ENCODE results near the gene PMAIP1.

The PMAIP1 gene

DNA sequence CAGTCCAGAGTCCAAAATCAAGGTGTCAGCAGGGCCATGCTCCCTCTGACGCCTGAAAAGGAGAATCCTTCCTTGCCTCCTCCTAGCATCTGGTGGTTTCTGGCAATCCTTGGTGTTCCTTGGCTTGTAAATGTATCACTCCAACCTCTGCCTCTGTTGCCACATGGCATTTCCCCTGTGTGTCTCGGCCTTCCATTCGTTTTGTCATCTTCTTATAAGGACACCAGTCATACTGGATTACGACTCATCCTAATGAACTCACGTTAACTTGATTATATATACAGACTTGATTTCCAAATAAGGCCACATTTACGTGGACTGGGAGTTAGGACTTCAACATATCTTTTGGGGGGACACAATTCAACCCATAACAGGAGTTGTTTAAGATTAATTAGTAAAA is 15.8 kb downstream of the PMAIP1 start:
- no peak for DNase-seq (ENCODE audit: low spot score)

GRCh38 chr18:59916746-59917145 is 16.9 kb downstream of the PMAIP1 start:
- no peak for DNase-seq (ENCODE audit: low spot score)

- DNase-seq (ENCODE audit: low spot score): no peak
Measured at GRCh38 chr18:59917422-59917821, 17.6 kb downstream of the PMAIP1 start.

GRCh38 chr18:59918320-59918755 is 18.5 kb downstream of the PMAIP1 start:
- DNase-seq (ENCODE audit: low spot score): no peak

DNA sequence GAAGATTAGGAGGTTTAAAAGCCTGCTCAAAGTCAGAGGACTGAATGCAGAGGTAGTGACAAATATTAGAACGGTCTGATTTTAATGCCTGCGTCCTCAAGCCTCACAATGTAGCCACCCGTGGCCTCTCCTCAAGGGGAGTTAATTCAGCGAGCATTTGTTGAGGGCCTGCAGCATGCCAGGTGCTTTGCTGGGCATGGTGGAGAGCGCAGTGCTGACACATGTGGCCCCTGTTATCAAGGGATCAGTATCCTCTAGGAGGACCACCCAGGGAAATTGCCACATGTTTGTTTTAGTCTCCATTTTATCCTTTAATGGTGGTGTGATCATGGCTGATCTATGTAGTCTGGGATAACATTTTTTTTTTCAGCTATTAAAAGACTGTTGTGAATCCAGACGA is 19.2 kb downstream of the PMAIP1 start:
- DNase-seq (ENCODE audit: low spot score): no peak

DNA sequence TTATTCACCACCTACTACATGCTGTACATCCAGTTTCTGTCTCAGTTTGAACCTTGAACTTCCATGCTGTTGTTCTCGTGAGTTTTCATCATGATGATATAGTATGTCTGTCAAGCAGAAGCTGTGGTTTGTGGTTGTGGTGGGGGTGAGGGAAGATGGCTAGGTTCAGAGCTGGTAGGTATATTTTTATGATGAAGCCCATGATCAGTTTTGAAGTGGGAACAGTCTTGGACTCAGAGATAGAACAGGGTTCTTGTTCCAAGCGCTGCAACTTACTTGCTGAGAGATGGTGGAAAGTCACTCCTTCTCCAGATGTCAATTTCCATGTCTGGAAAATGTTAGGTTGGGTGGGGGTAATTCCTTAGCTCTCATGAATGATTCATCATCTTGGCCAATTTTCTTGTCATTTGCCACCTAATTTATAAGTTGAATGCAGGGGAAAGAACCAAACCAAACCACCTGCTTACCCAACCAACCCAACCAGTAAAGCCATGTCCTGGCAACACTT is 21.6 kb downstream of the PMAIP1 start:
- no peak for DNase-seq (ENCODE audit: low spot score)

DNA sequence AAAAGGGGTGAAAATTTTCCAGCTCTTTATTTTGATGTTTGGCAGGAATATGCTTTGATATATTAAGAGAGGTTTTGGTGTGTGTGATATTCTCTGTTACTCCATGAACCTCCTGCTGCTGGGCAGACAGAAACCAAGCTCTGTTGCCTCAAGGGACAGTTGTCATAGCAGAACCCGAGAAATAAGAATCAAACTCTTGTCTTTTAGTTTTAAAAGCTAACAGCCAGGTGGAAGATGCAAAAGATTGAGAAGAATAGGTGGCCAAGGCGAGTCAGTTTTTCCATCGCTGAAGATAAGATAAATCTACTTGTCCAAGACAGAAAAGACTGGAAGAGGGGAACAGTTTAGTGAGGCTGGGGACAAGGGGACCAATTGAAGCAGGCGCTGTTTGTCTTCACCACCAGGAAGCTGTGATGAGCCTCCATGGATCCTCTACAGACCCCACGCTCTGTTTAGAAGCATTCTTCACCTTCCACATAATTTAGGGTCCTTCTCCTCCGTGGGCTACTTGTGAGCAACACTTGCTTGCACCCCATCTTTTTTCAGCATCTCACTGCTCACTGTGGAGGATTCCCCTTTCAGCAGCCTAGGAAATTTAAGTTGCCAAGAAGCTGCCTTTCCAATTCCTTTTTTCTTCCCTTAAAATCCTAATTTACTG is 23.9 kb downstream of the PMAIP1 start:
- DNase-seq (ENCODE audit: low spot score): no peak

GRCh38 chr18:59926131-59926530 is 26.3 kb downstream of the PMAIP1 start:
- no peak for DNase-seq (ENCODE audit: low spot score)

GRCh38 chr18:59927246-59927825 is 27.5 kb downstream of the PMAIP1 start:
- no peak for DNase-seq (ENCODE audit: low spot score)

- no peak for DNase-seq (ENCODE audit: low spot score)
Measured at GRCh38 chr18:59928201-59928600, 28.4 kb downstream of the PMAIP1 start.

GRCh38 chr18:59929621-59930295 is 30.0 kb downstream of the PMAIP1 start:
- no peak for DNase-seq (ENCODE audit: low spot score)

DNA sequence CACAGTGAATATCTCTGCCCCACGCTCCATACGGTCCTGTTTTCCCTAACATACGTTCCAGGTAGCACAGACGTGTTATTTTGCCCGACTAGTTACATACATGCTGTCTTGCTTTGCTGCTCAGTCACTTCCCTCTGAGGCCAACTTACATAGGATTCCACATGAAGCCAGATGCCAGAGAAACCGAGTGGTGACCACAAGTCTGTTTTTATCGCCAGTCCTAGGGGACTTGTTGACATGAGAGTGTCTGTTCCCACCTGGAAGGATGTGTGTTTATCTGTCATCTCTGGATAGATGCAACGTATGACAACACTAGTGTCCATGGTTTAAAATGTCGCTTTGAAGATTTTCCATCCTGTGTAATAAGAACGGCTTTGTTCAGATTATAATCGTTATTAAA is 32.6 kb downstream of the PMAIP1 start:
- no peak for DNase-seq (ENCODE audit: low spot score)

- DNase-seq (ENCODE audit: low spot score): no peak
Measured at GRCh38 chr18:59938676-59939075, 38.9 kb downstream of the PMAIP1 start.

- DNase-seq (ENCODE audit: low spot score): no peak
Measured at GRCh38 chr18:59939127-59939526, 39.3 kb downstream of the PMAIP1 start.

DNA sequence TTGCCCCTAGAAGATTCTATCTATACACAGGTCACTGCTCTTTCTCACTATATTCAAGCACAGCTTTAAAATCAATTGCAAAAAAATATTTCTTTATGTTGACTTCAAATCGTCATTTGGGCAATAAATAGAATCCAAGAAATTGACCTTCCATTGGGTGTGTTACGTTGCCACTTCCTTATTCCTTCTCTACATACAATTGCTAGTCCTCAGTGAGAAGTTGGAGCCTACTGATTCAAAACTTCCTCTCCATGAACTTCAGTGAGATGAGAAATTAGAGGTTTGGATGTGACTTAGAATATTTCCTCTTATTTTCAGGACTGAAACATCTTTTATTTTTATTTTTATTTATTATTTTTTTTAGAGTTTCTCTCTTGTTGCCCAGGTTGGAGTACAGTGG is 40.3 kb downstream of the PMAIP1 start:
- no peak for DNase-seq (ENCODE audit: low spot score)

- no peak for DNase-seq (ENCODE audit: low spot score)
Measured at GRCh38 chr18:59941331-59941730, 41.5 kb downstream of the PMAIP1 start.

- no peak for DNase-seq (ENCODE audit: low spot score)
Measured at GRCh38 chr18:59942601-59943000, 42.8 kb downstream of the PMAIP1 start.

DNA sequence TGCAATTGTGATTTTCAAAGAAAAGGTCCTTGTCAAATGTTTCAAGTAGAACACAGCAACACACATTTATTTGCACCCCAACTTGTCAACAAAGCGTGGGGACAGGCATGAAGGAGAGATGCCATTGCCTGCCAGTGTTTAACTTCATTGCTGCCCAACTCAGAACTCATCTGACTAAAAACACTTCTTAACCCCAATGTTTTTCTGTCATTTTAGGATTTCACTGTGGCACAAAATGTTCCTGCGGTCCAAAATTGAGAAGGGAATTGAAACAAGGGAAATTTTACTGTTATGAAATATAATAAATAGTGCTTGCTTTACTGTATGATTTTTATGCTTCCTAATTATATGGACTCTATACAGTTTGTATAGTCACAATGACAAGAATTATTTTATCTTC is 45.7 kb downstream of the PMAIP1 start:
- DNase-seq (ENCODE audit: low spot score): no peak

GRCh38 chr18:59950215-59950944 is 50.6 kb downstream of the PMAIP1 start:
- DNase-seq (ENCODE audit: low spot score): no peak

- no peak for DNase-seq (ENCODE audit: low spot score)
Measured at GRCh38 chr18:59951591-59951990, 51.8 kb downstream of the PMAIP1 start.

GRCh38 chr18:59952283-59953007 is 52.6 kb downstream of the PMAIP1 start:
- DNase-seq (ENCODE audit: low spot score): no peak

Measured in HuH-7.5 (cell line).